Mesothelial cell of epicardium (in vitro differentiated cells): ENCODE data around the gene CHST3. TPM values are rescaled to one million over a fixed set of nuclear protein-coding genes. Genes with fewer than 3 reads are reported as not detected.
A peak's percentile ranks its signal among the peaks of the same experiment; 100 is the strongest.

Experiments used
- DNase-seq, 2 experiments: peaks; one replicate each; pipeline ENCODE4 v3.0.0; 2021; ENCODE audit warnings: low spot score in 2 of 2; ENCODE audit not compliant: unreplicated experiment in 2 of 2
- H3K27ac Mint-ChIP-seq: 2 replicates; pipeline ENCODE4 v1.8.0; 2021; ENCODE audit warnings: mixed read lengths
- H3K27me3 Mint-ChIP-seq: 2 replicates; pipeline ENCODE4 v1.8.0; 2021; ENCODE audit warnings: low read depth, mixed read lengths
- H3K36me3 Mint-ChIP-seq: 2 replicates; pipeline ENCODE4 v1.8.0; 2021; ENCODE audit warnings: mixed read lengths
- H3K4me1 Mint-ChIP-seq: 2 replicates; pipeline ENCODE4 v1.8.0; 2021; ENCODE audit warnings: mixed read lengths
- H3K4me3 Mint-ChIP-seq: 2 replicates; pipeline ENCODE4 v1.8.0; 2021; ENCODE audit warnings: mild to moderate bottlenecking, moderate library complexity, mixed read lengths
- H3K9me3 Mint-ChIP-seq: 2 replicates; pipeline ENCODE4 v1.8.0; 2021; ENCODE audit warnings: mixed read lengths
- total RNA-seq: library from RNA; stranded (reverse); gene quantifications from 3 replicates; pipeline ENCODE4 v1.2.1, GENCODE V29; 2021
- TF ChIP-seq, protein P1 (sequence below): fragments of 200-600 bp; sonication (generic); IDR thresholded peaks from one replicate; pipeline ENCODE4 v1.5.0; 2021; ENCODE audit warnings: antibody characterized with exemption; ENCODE audit not compliant: unreplicated experiment

CHST3 gene
- total RNA-seq, 1 donor from 2014 or later, result 27.6 TPM

DNA sequence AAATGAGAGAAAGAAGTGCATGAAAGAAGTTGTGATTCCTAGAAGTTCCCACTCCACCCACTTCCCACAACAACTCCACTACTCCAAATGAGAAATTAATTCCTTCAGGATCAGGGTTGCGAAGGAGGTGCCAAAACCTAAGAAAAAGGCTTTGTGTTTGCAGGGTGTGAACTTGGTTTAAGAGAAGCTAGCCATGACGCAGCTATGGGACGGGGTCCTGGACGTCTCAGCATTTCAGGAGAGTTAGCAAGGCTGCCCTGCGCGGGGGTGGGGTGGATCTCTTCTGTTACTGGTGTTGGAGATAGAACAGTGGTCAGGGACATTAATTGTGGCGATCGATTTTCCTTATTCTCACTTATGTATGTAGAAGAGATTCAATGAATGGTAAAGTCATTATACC lies 61.2 kb downstream of the CHST3 start:
- TF ChIP-seq, protein P1, sequence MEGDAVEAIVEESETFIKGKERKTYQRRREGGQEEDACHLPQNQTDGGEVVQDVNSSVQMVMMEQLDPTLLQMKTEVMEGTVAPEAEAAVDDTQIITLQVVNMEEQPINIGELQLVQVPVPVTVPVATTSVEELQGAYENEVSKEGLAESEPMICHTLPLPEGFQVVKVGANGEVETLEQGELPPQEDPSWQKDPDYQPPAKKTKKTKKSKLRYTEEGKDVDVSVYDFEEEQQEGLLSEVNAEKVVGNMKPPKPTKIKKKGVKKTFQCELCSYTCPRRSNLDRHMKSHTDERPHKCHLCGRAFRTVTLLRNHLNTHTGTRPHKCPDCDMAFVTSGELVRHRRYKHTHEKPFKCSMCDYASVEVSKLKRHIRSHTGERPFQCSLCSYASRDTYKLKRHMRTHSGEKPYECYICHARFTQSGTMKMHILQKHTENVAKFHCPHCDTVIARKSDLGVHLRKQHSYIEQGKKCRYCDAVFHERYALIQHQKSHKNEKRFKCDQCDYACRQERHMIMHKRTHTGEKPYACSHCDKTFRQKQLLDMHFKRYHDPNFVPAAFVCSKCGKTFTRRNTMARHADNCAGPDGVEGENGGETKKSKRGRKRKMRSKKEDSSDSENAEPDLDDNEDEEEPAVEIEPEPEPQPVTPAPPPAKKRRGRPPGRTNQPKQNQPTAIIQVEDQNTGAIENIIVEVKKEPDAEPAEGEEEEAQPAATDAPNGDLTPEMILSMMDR, result no peak
- no peaks in the 10 kb centered on the region for H3K36me3 Mint-ChIP-seq
- DNase-seq, result no peak
- H3K9me3 Mint-ChIP-seq, result peaks cover 8% of the 10 kb centered on the region
- no peaks in the 10 kb centered on the region for H3K27me3 Mint-ChIP-seq
- H3K4me3 Mint-ChIP-seq, result no peak overlapping the region
- peaks cover 25% of the 10 kb centered on the region for H3K4me1 Mint-ChIP-seq
- no peak overlapping the region for H3K27ac Mint-ChIP-seq

DNA sequence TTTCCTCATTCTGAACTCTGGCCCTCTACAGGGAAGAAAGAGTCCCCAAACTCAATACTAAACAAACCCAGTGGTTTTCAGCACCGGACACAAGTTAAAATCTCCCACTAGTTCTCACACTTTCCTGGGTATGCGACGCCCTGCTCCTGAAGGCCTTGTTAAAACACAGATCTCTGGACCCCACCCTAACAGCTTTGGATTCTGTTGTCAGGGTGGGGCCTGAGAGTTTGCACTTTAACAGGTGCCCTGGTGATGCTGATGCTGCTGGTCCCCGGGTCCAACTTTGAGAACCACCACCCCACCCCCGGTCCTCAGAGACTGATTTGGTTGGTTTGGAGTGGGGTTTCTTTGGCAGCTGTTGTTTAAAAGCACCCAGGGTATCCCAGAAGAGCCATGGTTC lies 61.6 kb downstream of the CHST3 start:
- TF ChIP-seq, protein P1, result no peak
- Mint-ChIP-seq H3K27ac (no peak overlapping the region), H3K36me3 (no peaks in the 10 kb centered on the region), H3K9me3 (peaks cover 8% of the 10 kb centered on the region), H3K27me3 (no peaks in the 10 kb centered on the region), H3K4me1 (peaks cover 25% of the 10 kb centered on the region), H3K4me3 (no peak overlapping the region)
- no peak for DNase-seq

DNA sequence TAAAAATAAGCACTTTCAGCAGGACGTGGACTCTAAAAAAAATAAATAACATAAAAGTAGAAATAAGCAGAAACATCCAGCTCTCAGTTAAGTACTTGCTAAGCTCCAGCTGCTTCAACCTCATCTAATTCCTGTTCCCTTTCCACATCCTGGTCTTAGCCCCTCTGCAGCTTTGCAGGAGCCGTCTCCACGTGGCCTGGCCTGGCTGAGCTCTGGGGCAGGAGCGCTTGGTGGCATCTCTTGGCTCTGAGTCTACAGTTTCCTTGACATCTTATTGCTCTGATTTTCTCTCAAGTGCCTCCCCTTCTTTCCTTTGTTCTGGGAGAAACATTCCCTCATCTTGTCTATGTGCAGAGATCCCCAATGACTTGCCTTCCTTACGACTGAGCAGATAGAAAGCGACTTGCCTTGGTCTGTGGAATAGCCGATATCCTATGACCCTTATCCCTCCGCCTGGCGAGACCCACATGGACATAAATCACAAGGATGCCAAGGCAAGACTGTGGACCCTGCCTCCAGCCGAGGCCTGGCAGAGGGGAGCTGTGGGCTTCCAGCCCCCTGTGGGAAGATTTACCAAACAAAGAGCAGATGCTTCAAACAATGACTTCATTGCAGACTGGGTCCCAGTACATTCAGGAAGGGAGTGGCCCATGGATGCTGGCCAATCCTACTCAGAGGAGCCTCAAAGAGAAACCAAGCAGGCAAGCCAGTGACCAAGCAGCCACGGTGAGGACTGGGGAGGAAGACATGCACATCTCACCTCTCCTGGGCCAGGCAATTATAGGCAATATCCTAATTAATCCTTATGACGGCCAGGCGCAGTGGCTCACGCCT lies 62.3 kb downstream of the CHST3 start:
- Mint-ChIP-seq H3K27me3 (no peaks in the 10 kb centered on the region), H3K9me3 (peaks cover 8% of the 10 kb centered on the region), H3K36me3 (no peaks in the 10 kb centered on the region), H3K27ac (peak overlapping the region; percentile 2), H3K4me3 (no peak overlapping the region), H3K4me1 (peaks cover 20% of the 10 kb centered on the region)
- TF ChIP-seq, protein P1, result no peak
- DNase-seq, result no peak

DNA sequence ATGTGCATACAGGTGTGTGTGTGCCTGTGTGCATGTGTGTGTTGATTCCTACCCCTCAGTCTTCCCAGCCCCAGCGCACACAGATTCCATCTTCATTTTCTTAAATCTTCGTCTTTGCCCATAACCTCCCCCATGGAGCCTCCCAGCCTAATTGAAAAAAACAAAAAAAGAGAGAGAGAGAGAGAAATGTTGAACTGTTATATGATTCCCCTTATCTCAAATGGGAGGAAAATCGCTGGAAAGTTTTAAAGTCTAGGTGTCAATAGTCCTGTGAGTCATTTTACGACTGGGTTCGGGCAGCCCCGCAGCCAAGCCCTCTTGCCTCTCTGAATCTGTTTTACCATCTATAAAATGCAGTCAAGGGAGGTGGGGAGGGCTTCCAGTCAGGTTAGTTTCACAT lies 63.3 kb downstream of the CHST3 start:
- peaks cover 19% of the 10 kb centered on the region for H3K4me1 Mint-ChIP-seq
- H3K9me3 Mint-ChIP-seq, result peaks cover 8% of the 10 kb centered on the region
- no peaks in the 10 kb centered on the region for H3K27me3 Mint-ChIP-seq
- H3K4me3 Mint-ChIP-seq, result no peak overlapping the region
- peak overlapping the region; percentile 15 for H3K27ac Mint-ChIP-seq
- no peaks in the 10 kb centered on the region for H3K36me3 Mint-ChIP-seq
- no peak for DNase-seq
- TF ChIP-seq, protein P1, result no peak

DNA sequence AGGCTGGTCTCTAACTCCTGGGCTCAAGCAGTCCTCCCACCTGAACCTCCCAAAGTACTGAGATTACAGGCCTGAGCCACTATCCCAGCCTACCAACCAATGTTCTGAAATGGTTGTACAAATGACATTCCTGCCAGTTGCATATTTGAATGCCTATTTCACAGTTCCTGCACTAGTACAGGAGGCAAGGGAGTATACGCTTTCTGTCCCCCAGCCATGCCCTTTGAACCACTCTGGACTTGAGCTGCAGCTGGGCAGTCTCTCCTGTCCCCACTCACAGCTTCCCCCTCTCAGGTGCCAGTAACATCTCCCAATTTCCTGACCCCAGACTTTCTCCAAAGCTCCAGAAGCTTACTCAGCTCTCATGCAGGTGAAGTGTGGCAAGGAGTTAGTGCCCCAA lies 65.2 kb downstream of the CHST3 start:
- H3K27me3 Mint-ChIP-seq, result no peaks in the 10 kb centered on the region
- peaks cover 18% of the 10 kb centered on the region for H3K4me1 Mint-ChIP-seq
- no peaks in the 10 kb centered on the region for H3K36me3 Mint-ChIP-seq
- TF ChIP-seq, protein P1, result no peak
- DNase-seq, result no peak
- H3K27ac Mint-ChIP-seq, result no peak overlapping the region
- H3K9me3 Mint-ChIP-seq, result peaks cover 8% of the 10 kb centered on the region
- H3K4me3 Mint-ChIP-seq, result no peak overlapping the region
